Measurements from ENCODE around the gene WWOX.

Gene WWOX

GRCh38 chr16:78415669-78416068 lies 316.2 kb downstream of the WWOX start:
- no peak for TF ChIP-seq POU2F2 (IDR thresholded peaks at IDR 0.05; ENCODE audit: low read depth, low read length)
- no peak for TF ChIP-seq POLR2A (IDR thresholded peaks at IDR 0.05; ENCODE audit: low read depth, low read length)
- no peak for TF ChIP-seq POLR2AphosphoS5 (IDR thresholded peaks at IDR 0.05; ENCODE audit: low read depth, low read length)
- no peak for TF ChIP-seq SPI1 (IDR thresholded peaks at IDR 0.05; ENCODE audit: low read depth, low read length)
- no peak for TF ChIP-seq TAF1 (IDR thresholded peaks at IDR 0.05; ENCODE audit: low read depth, low read length)
- no peak for TF ChIP-seq PAX5 (IDR thresholded peaks at IDR 0.05; ENCODE audit: insufficient read depth, low read length, severe bottlenecking)
- FAIRE-seq (no peak), DNase-seq (ENCODE audit: insufficient read length, low spot score) (no peak)

GRCh38 chr16:78416400-78416799 lies 316.9 kb downstream of the WWOX start:
- no peak for DNase-seq (ENCODE audit: insufficient read length, low spot score)
- no peak for FAIRE-seq
- TF ChIP-seq TAF1 (IDR thresholded peaks at IDR 0.05; ENCODE audit: low read depth, low read length) (no peak), POLR2AphosphoS5 (IDR thresholded peaks at IDR 0.05; ENCODE audit: low read depth, low read length) (no peak), POU2F2 (IDR thresholded peaks at IDR 0.05; ENCODE audit: low read depth, low read length) (no peak), SPI1 (IDR thresholded peaks at IDR 0.05; ENCODE audit: low read depth, low read length) (no peak), POLR2A (IDR thresholded peaks at IDR 0.05; ENCODE audit: low read depth, low read length) (no peak), PAX5 (IDR thresholded peaks at IDR 0.05; ENCODE audit: insufficient read depth, low read length, severe bottlenecking) (no peak)

- TF ChIP-seq POLR2A (IDR thresholded peaks at IDR 0.05; ENCODE audit: low read depth, low read length), result no peak
- TF ChIP-seq TAF1 (IDR thresholded peaks at IDR 0.05; ENCODE audit: low read depth, low read length), result no peak
- TF ChIP-seq PAX5 (IDR thresholded peaks at IDR 0.05; ENCODE audit: insufficient read depth, low read length, severe bottlenecking), result no peak
- no peak for TF ChIP-seq POLR2AphosphoS5 (IDR thresholded peaks at IDR 0.05; ENCODE audit: low read depth, low read length)
- TF ChIP-seq SPI1 (IDR thresholded peaks at IDR 0.05; ENCODE audit: low read depth, low read length), result no peak
- TF ChIP-seq POU2F2 (IDR thresholded peaks at IDR 0.05; ENCODE audit: low read depth, low read length), result no peak
- FAIRE-seq (no peak), DNase-seq (ENCODE audit: insufficient read length, low spot score) (no peak)
These were observed 321.8 kb downstream of the WWOX start for GRCh38 chr16:78421181-78421708.

GRCh38 chr16:78425281-78425680 lies 325.8 kb downstream of the WWOX start:
- no peak for DNase-seq (ENCODE audit: insufficient read length, low spot score)
- no peak for FAIRE-seq
- TF ChIP-seq POLR2AphosphoS5 (IDR thresholded peaks at IDR 0.05; ENCODE audit: low read depth, low read length), result no peak
- no peak for TF ChIP-seq POU2F2 (IDR thresholded peaks at IDR 0.05; ENCODE audit: low read depth, low read length)
- TF ChIP-seq TAF1 (IDR thresholded peaks at IDR 0.05; ENCODE audit: low read depth, low read length), result no peak
- TF ChIP-seq PAX5 (IDR thresholded peaks at IDR 0.05; ENCODE audit: insufficient read depth, low read length, severe bottlenecking), result no peak
- TF ChIP-seq SPI1 (IDR thresholded peaks at IDR 0.05; ENCODE audit: low read depth, low read length), result no peak
- TF ChIP-seq POLR2A (IDR thresholded peaks at IDR 0.05; ENCODE audit: low read depth, low read length), result no peak

- FAIRE-seq (no peak), DNase-seq (ENCODE audit: insufficient read length, low spot score) (no peak)
- TF ChIP-seq POLR2AphosphoS5 (IDR thresholded peaks at IDR 0.05; ENCODE audit: low read depth, low read length) (no peak), SPI1 (IDR thresholded peaks at IDR 0.05; ENCODE audit: low read depth, low read length) (no peak), POU2F2 (IDR thresholded peaks at IDR 0.05; ENCODE audit: low read depth, low read length) (no peak), POLR2A (IDR thresholded peaks at IDR 0.05; ENCODE audit: low read depth, low read length) (no peak), PAX5 (IDR thresholded peaks at IDR 0.05; ENCODE audit: insufficient read depth, low read length, severe bottlenecking) (no peak), TAF1 (IDR thresholded peaks at IDR 0.05; ENCODE audit: low read depth, low read length) (no peak)
These were observed 326.5 kb downstream of the WWOX start for GRCh38 chr16:78425891-78426510.

- TF ChIP-seq POU2F2 (IDR thresholded peaks at IDR 0.05; ENCODE audit: low read depth, low read length), result no peak
- TF ChIP-seq POLR2AphosphoS5 (IDR thresholded peaks at IDR 0.05; ENCODE audit: low read depth, low read length), result no peak
- TF ChIP-seq PAX5 (IDR thresholded peaks at IDR 0.05; ENCODE audit: insufficient read depth, low read length, severe bottlenecking), result no peak
- no peak for TF ChIP-seq POLR2A (IDR thresholded peaks at IDR 0.05; ENCODE audit: low read depth, low read length)
- no peak for TF ChIP-seq TAF1 (IDR thresholded peaks at IDR 0.05; ENCODE audit: low read depth, low read length)
- TF ChIP-seq SPI1 (IDR thresholded peaks at IDR 0.05; ENCODE audit: low read depth, low read length), result no peak
- DNase-seq (ENCODE audit: insufficient read length, low spot score) (no peak), FAIRE-seq (no peak)
These were observed 328.7 kb downstream of the WWOX start for GRCh38 chr16:78428193-78428592.

- FAIRE-seq, result no peak
These were observed 330.8 kb downstream of the WWOX start for GRCh38 chr16:78430281-78430680.

GRCh38 chr16:78431004-78431670 lies 331.7 kb downstream of the WWOX start:
- FAIRE-seq, result no peak
- no peak for TF ChIP-seq PAX5 (IDR thresholded peaks at IDR 0.05; ENCODE audit: insufficient read depth, low read length, severe bottlenecking)
- no peak for TF ChIP-seq POLR2A (IDR thresholded peaks at IDR 0.05; ENCODE audit: low read depth, low read length)
- no peak for TF ChIP-seq TAF1 (IDR thresholded peaks at IDR 0.05; ENCODE audit: low read depth, low read length)
- TF ChIP-seq SPI1 (IDR thresholded peaks at IDR 0.05; ENCODE audit: low read depth, low read length), result no peak
- TF ChIP-seq POU2F2 (IDR thresholded peaks at IDR 0.05; ENCODE audit: low read depth, low read length), result no peak
- TF ChIP-seq POLR2AphosphoS5 (IDR thresholded peaks at IDR 0.05; ENCODE audit: low read depth, low read length), result no peak
- no peak for DNase-seq (ENCODE audit: insufficient read length, low spot score)

More at GRCh38 chr16:78430281-78430680, 330.8 kb downstream of the WWOX start:
- DNase-seq (ENCODE audit: insufficient read length, low spot score), result no peak
- no peak for TF ChIP-seq POLR2A (IDR thresholded peaks at IDR 0.05; ENCODE audit: low read depth, low read length)
- no peak for TF ChIP-seq POLR2AphosphoS5 (IDR thresholded peaks at IDR 0.05; ENCODE audit: low read depth, low read length)
- TF ChIP-seq PAX5 (IDR thresholded peaks at IDR 0.05; ENCODE audit: insufficient read depth, low read length, severe bottlenecking), result no peak
- TF ChIP-seq TAF1 (IDR thresholded peaks at IDR 0.05; ENCODE audit: low read depth, low read length), result no peak
- no peak for TF ChIP-seq POU2F2 (IDR thresholded peaks at IDR 0.05; ENCODE audit: low read depth, low read length)
- no peak for TF ChIP-seq SPI1 (IDR thresholded peaks at IDR 0.05; ENCODE audit: low read depth, low read length)

GRCh38 chr16:78431701-78432100 lies 332.2 kb downstream of the WWOX start:
- DNase-seq (ENCODE audit: insufficient read length, low spot score) (no peak), FAIRE-seq (no peak)
- no peak for TF ChIP-seq POLR2AphosphoS5 (IDR thresholded peaks at IDR 0.05; ENCODE audit: low read depth, low read length)
- TF ChIP-seq POU2F2 (IDR thresholded peaks at IDR 0.05; ENCODE audit: low read depth, low read length), result no peak
- TF ChIP-seq PAX5 (IDR thresholded peaks at IDR 0.05; ENCODE audit: insufficient read depth, low read length, severe bottlenecking), result no peak
- TF ChIP-seq TAF1 (IDR thresholded peaks at IDR 0.05; ENCODE audit: low read depth, low read length), result no peak
- TF ChIP-seq SPI1 (IDR thresholded peaks at IDR 0.05; ENCODE audit: low read depth, low read length), result no peak
- TF ChIP-seq POLR2A (IDR thresholded peaks at IDR 0.05; ENCODE audit: low read depth, low read length), result no peak

All from GM12891 (cell line).